GM12891 (cell line): Measurements from ENCODE around the gene DECR2.

Source experiments
- DNase-seq: peaks from one replicate; pipeline ENCODE4 v3.0.0; 2011; ENCODE audit warnings: low spot score; ENCODE audit not compliant: insufficient read length
- FAIRE-seq: peaks from 2 replicates; lab custom pipeline; 2011; peaks lifted over from hg19 to GRCh38; lab: Jason Lieb, UNC
- PAX5 ChIP-seq: IDR thresholded peaks from 2 replicates; pipeline ENCODE4 v1.6.1; 2011; ENCODE audit warnings: low read length, moderate library complexity, mild to moderate bottlenecking; ENCODE audit not compliant: insufficient read depth, severe bottlenecking
- POLR2A ChIP-seq: IDR thresholded peaks from 2 replicates; pipeline ENCODE4 v1.6.1; 2011; ENCODE audit warnings: low read depth, low read length, control low read depth
- POLR2AphosphoS5 ChIP-seq: IDR thresholded peaks from 2 replicates; pipeline ENCODE4 v1.6.1; 2011; ENCODE audit warnings: low read depth, low read length, control low read depth
- POU2F2 ChIP-seq: IDR thresholded peaks from 2 replicates; pipeline ENCODE4 v1.6.1; 2011; ENCODE audit warnings: low read depth, mild to moderate bottlenecking, control low read depth, low read length, moderate library complexity
- SPI1 ChIP-seq: IDR thresholded peaks from 2 replicates; pipeline ENCODE4 v1.6.1; 2011; ENCODE audit warnings: low read depth, low read length, control low read depth
- TAF1 ChIP-seq: IDR thresholded peaks from 2 replicates; pipeline ENCODE4 v1.6.1; 2011; ENCODE audit warnings: low read depth, low read length, control low read depth

DECR2 gene

GRCh38 chr16:425082-425718 is 23.5 kb downstream of the DECR2 start, which contains the start of gene RAB11FIP3:
RAB11FIP3 (plus strand) TSS chr16:425649; CDS start chr16:426007, 358 bp downstream.
- DNase-seq (peak; percentile 95), FAIRE-seq (peak; percentile 73)
- no peak for TF ChIP-seq POLR2AphosphoS5
- TF ChIP-seq POLR2A = peak; percentile 47; the same call in 1 of the 2 replicates
- TF ChIP-seq TAF1 = 0 out of 2 replicates have a peak, but pooled peaks have one; percentile 25

- DNase-seq (peak; percentile 50), FAIRE-seq (peak; percentile 35)
- TF ChIP-seq POLR2AphosphoS5 (no peak), SPI1 (no peak), TAF1 (no peak), POU2F2 (no peak), POLR2A (no peak)
Observed at GRCh38 chr16:425740-426114, 24.0 kb downstream of the DECR2 start.

GRCh38 chr16:426115-426905 is 24.6 kb downstream of the DECR2 start:
- TF ChIP-seq PAX5 (no peak), POU2F2 (no peak), POLR2A (no peak), TAF1 (no peak), POLR2AphosphoS5 (no peak), SPI1 (no peak)
- no peak for FAIRE-seq
- DNase-seq = no peak

DNA sequence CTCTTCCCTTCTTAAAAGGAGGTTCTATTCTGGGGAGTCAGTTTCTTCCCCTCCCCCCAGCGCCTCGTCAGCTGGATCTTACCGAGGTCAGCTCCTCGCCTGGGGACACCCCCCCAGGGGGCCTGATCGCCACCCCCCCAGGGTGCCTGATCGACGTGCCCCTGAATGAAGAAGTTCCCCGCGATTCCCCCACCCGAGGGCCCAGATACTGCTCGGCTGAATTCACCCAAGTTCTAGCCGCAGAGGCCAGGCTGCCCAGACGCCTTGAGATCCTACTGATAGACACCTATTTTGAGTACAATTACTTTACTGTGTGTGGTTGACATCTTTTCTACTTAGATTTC is 25.2 kb downstream of the DECR2 start:
- TF ChIP-seq POLR2A = no peak
- TF ChIP-seq POU2F2 = no peak
- no peak for TF ChIP-seq PAX5
- TF ChIP-seq POLR2AphosphoS5 = no peak
- TF ChIP-seq TAF1 = no peak
- TF ChIP-seq SPI1 = no peak
- no peak for DNase-seq
- no peak for FAIRE-seq

GRCh38 chr16:427250-427649 is 25.6 kb downstream of the DECR2 start:
- TF ChIP-seq POLR2A (no peak), PAX5 (no peak), SPI1 (no peak), POU2F2 (no peak), POLR2AphosphoS5 (no peak), TAF1 (no peak)
- no peak for FAIRE-seq
- DNase-seq = no peak

DNA sequence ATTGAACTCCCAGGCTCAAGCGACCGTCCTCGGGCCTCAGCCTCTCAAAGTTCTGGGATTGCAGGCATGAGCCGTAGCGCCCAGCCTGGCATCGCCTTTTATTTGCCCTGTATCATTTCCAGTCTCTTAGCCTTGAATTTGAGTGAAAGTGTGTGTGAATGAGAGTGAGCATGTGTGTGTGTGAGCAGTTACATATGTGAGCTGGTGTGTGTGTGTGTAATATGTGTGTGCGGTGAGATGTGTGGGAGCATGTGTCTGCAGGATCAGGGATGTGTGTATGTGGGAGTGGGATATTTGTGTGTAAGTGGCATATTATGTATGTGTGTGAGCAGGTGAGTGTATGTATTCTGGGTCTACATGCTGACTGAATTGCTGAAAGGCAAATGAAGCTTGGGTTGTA is 29.2 kb downstream of the DECR2 start:
- TF ChIP-seq POLR2A (no peak), POLR2AphosphoS5 (no peak), PAX5 (no peak), POU2F2 (no peak), SPI1 (no peak), TAF1 (no peak)
- no peak for FAIRE-seq
- DNase-seq = no peak

- DNase-seq = no peak
- FAIRE-seq = no peak
- TF ChIP-seq POU2F2 (no peak), TAF1 (no peak), POLR2AphosphoS5 (no peak)
Observed at GRCh38 chr16:440627-441026, 38.9 kb downstream of the DECR2 start.

DNA sequence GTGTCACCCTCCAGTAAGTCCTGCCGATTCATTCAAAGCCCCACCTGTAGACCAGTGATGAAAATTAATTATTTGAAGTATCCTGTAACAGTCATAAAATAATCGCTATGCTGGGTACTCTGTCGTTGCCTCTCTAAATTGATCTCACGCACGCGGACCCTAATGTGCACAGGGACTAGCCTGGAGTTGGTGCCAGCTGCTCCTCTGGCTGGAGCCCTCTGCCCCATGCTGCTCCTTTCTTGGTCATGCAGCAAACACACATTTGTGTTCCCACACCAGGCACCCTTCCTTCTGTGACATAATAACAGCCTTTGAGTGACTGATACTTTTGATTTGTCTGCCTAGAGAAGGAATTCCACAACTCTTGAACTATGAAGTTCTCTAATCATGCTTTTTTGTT is 39.8 kb downstream of the DECR2 start:
- TF ChIP-seq POLR2AphosphoS5 = no peak
- no peak for TF ChIP-seq PAX5
- TF ChIP-seq TAF1 = no peak
- no peak for TF ChIP-seq POLR2A
- FAIRE-seq (no peak), DNase-seq (no peak)

GRCh38 chr16:442976-443375 is 41.3 kb downstream of the DECR2 start:
- DNase-seq = no peak
- TF ChIP-seq POU2F2 (no peak), POLR2A (no peak), TAF1 (no peak), PAX5 (no peak), POLR2AphosphoS5 (no peak), SPI1 (no peak)
- FAIRE-seq = no peak

- DNase-seq = no peak
- TF ChIP-seq PAX5 = no peak
- no peak for TF ChIP-seq TAF1
- TF ChIP-seq SPI1 = no peak
- TF ChIP-seq POLR2A = no peak
- no peak for TF ChIP-seq POU2F2
- TF ChIP-seq POLR2AphosphoS5 = no peak
- FAIRE-seq = no peak
Observed at GRCh38 chr16:444027-444426, 42.3 kb downstream of the DECR2 start.

DNA sequence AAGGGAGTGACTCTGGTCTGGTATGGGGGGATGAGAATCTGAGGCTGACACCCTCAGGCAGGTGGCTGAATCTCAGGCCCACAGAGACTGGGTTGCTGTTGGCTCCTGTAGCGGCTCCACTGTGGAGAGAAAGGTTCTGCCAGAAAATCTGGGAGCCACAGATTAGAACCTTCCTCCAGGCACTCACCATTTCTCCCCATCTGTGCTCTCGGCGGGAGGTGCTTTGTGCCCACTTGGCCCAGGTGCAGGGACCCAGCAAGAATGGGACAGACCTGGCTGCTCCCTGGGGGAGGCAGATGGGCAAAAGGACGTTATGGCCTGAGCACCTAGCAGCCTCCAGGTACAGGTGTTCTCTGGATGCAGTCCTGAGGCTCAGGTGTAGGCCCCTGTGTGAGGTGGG is 43.9 kb downstream of the DECR2 start:
- FAIRE-seq (no peak), DNase-seq (no peak)

More for the DNA sequence above, 43.9 kb downstream of the DECR2 start:
- TF ChIP-seq SPI1 = no peak
- no peak for TF ChIP-seq POLR2A
- no peak for TF ChIP-seq TAF1
- no peak for TF ChIP-seq POU2F2
- TF ChIP-seq PAX5 = no peak
- no peak for TF ChIP-seq POLR2AphosphoS5
